ENCODE data around the gene COQ4.

Gene COQ4

DNA sequence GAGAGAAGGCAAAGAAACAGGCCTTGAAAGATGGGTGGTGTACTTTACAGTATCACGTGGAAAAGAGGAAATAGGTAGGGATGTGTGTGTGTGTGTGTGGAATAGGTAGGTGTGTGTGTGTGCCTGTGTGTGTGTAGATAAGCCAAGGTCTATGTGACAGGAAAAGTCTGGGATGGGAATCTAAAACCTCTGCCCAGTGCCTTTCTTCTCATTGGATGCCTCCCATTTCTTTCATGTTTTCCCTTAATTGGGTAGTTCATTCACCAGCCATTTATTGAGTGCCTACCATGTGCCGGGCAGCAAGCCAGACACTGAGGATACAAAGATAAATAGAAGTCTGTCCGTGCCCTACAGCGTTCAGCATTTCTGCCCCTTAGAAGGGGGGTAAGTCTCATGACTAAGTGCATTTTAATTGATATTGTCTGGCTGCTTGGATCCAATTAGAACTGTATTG, 49.6 kb downstream of the COQ4 start:
- 85% methylated on average over 4 of the region's 4 CpGs for WGBS, 2 experiments
- Histone ChIP-seq H3K4me3 (ENCODE audit: insufficient read depth, low read depth, low read length) (peak overlapping the region; percentile 83), H3K9me3 (ENCODE audit: control insufficient read depth, low read length) (no peaks in the 10 kb centered on the region), H3K4me1 (ENCODE audit: control insufficient read depth, insufficient read depth, low read length) (peaks cover 10% of the 10 kb centered on the region), H3K36me3 (ENCODE audit: control insufficient read depth, insufficient read depth, low read length) (no peaks in the 10 kb centered on the region), H3K27ac (ENCODE audit: insufficient read depth, low read depth, low read length, poor library complexity, severe bottlenecking) (no peak overlapping the region), H3K27me3 (ENCODE audit: control insufficient read depth, insufficient read depth, low read length, poor library complexity, severe bottlenecking) (peaks cover 7% of the 10 kb centered on the region)

DNA sequence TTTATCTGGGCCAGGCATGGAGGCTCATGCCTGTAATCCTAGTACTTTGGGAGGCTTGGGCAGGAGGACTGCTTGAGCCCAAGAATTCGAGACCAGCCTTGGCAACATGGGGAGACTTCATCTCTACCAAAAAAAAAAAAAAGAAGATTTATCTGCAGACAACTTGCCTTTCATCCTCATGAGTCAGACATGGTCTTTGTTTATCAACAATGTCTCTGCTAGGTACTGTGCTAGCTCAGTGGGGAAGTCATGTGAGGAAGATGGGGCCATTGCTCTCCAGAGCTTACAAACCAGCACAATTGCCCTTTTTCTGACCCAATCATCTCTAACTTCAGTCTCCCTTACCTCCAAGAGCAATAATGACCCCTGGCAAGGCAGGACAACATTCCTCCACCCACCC, 50.1 kb downstream of the COQ4 start:
- WGBS, 2 experiments, result 89 to 93% methylated on average over 1 of the region's 1 CpG
- Histone ChIP-seq H3K36me3 (ENCODE audit: control insufficient read depth, insufficient read depth, low read length) (no peaks in the 10 kb centered on the region), H3K27me3 (ENCODE audit: control insufficient read depth, insufficient read depth, low read length, poor library complexity, severe bottlenecking) (peaks cover 1% of the 10 kb centered on the region), H3K4me3 (ENCODE audit: insufficient read depth, low read depth, low read length) (no peak overlapping the region), H3K27ac (ENCODE audit: insufficient read depth, low read depth, low read length, poor library complexity, severe bottlenecking) (no peak overlapping the region), H3K9me3 (ENCODE audit: control insufficient read depth, low read length) (no peaks in the 10 kb centered on the region), H3K4me1 (ENCODE audit: control insufficient read depth, insufficient read depth, low read length) (peaks cover 10% of the 10 kb centered on the region)

DNA sequence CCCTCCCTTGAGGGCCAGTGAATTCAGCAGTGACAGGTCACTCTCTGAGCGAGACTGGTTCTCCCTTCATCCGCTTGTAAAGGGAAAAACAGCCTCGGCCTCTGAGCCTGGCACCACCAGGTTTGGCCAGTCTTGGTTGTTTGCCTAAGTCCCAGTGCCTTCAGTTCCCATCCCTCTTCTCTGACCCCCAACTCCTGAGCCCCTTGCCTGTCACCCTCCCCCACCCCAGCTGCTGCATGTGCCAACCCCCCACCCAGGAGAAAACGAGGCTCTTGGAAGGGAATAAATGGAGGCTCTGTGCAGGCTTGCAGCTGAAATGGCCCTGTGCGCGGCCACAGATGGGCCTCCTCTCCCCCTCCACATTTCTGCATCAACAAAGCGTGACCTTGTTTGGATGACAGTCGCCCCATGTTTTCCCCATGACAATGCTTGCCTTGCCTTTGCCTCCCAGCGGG, 51.6 kb downstream of the COQ4 start:
- H3K27ac ChIP-seq (ENCODE audit: insufficient read depth, low read depth, low read length, poor library complexity, severe bottlenecking), result no peak overlapping the region
- 90 to 92% methylated on average over 9 of the region's 9 CpGs for WGBS, 2 experiments
- H3K4me3 ChIP-seq (ENCODE audit: insufficient read depth, low read depth, low read length), result no peak overlapping the region
- H3K4me1 ChIP-seq (ENCODE audit: control insufficient read depth, insufficient read depth, low read length), result peaks cover 10% of the 10 kb centered on the region
- peaks cover 5% of the 10 kb centered on the region for H3K36me3 ChIP-seq (ENCODE audit: control insufficient read depth, insufficient read depth, low read length)
- no peaks in the 10 kb centered on the region for H3K9me3 ChIP-seq (ENCODE audit: control insufficient read depth, low read length)
- H3K27me3 ChIP-seq (ENCODE audit: control insufficient read depth, insufficient read depth, low read length, poor library complexity, severe bottlenecking), result no peaks in the 10 kb centered on the region

DNA sequence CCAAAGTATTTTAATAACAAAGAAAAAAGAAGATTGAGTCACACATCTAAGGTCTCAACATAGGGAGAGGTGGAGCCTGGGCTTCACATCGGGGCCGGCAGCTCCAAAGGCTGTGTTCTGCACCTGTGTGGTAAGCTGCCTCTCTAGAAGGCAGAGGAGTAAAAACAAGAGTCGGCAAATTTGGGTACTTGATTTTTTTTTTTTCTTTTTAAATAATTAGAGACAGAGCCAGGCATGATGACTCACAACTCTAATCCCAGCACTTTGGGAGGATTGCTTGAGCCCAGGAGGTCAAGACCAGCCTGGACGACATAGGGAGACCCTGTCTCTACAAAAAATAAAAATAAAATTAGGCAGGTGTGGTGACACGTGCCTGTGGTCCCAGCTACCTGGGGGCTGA, 53.2 kb downstream of the COQ4 start:
- Histone ChIP-seq H3K36me3 (ENCODE audit: control insufficient read depth, insufficient read depth, low read length) (peaks cover 5% of the 10 kb centered on the region), H3K9me3 (ENCODE audit: control insufficient read depth, low read length) (no peaks in the 10 kb centered on the region), H3K4me3 (ENCODE audit: insufficient read depth, low read depth, low read length) (no peak overlapping the region), H3K27ac (ENCODE audit: insufficient read depth, low read depth, low read length, poor library complexity, severe bottlenecking) (no peak overlapping the region), H3K4me1 (ENCODE audit: control insufficient read depth, insufficient read depth, low read length) (peaks cover 5% of the 10 kb centered on the region), H3K27me3 (ENCODE audit: control insufficient read depth, insufficient read depth, low read length, poor library complexity, severe bottlenecking) (no peaks in the 10 kb centered on the region)
- WGBS, 2 experiments, result 88 to 89% methylated on average over 5 of the region's 5 CpGs

DNA sequence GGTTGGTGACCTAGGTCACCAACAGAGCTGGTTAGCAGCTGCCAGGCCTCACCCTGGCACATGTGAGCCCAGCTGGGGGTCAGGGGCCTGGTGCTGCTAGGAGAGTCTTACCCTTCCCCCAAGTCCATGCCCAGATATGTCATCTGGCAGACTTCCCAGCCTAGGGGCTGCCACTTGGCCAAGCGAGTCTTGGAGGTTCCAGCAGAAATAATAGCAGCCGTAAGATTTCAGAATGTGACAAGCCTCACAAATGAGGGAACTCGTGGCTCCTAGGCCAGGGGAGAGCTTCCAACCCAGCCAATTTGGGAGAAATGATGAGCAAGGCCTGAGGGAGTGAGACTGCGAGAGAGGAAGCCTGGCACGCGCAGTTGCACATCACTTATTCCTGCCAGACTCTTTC, 59.6 kb downstream of the COQ4 start:
- WGBS, 2 experiments, result 56 to 61% methylated on average over 6 of the region's 6 CpGs

DNA sequence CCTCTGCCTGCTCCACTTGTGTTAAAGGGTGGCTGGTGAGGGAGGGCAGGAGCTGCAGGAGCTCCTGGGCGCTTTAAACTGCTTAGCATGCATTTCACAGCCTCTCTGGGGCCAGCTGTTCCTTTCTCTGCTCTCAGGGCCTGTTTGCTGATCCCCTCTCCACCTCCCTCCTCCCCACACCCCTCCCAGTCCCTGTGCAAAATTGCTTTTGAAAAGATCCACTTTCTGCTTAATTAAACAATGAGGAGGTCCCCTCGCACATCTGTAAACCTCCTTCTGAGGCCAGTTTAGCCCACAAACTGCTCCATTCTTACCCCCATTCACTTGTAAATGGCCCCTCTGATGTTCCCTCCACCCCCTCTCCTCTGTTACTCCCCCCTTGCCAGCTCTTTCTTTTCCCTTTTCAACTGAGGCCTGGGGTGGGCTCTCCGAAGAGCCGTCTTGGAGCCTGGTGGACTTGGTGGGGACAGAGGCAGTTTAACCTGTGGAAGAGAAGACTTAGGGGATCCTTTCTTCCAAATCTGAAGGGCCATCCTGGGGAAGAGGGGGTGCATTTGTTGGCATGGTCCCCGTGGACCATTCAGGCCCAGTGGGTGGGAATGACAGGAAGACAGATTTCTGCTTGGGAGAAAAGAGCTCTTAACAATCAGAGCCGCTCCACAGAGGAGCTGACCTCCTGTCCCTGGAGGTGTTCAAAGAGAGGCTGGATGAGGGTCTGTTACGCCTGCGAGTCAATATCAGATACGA, 60.5 kb downstream of the COQ4 start:
- WGBS, 2 experiments, result 4% methylated on average over 9 of the region's 9 CpGs
- H3K4me1 ChIP-seq (ENCODE audit: control insufficient read depth, insufficient read depth, low read length), result peaks cover 61% of the 10 kb centered on the region
- peak overlapping the region; percentile 95 for H3K27ac ChIP-seq (ENCODE audit: insufficient read depth, low read depth, low read length, poor library complexity, severe bottlenecking)
- peaks cover 12% of the 10 kb centered on the region for H3K27me3 ChIP-seq (ENCODE audit: control insufficient read depth, insufficient read depth, low read length, poor library complexity, severe bottlenecking)
- H3K9me3 ChIP-seq (ENCODE audit: control insufficient read depth, low read length), result no peaks in the 10 kb centered on the region
- H3K4me3 ChIP-seq (ENCODE audit: insufficient read depth, low read depth, low read length), result no peak overlapping the region
- peaks cover 5% of the 10 kb centered on the region for H3K36me3 ChIP-seq (ENCODE audit: control insufficient read depth, insufficient read depth, low read length)

More for the DNA sequence above, 59.6 kb downstream of the COQ4 start:
- Histone ChIP-seq H3K4me3 (ENCODE audit: insufficient read depth, low read depth, low read length) (no peak overlapping the region), H3K36me3 (ENCODE audit: control insufficient read depth, insufficient read depth, low read length) (peaks cover 5% of the 10 kb centered on the region), H3K27me3 (ENCODE audit: control insufficient read depth, insufficient read depth, low read length, poor library complexity, severe bottlenecking) (peaks cover 12% of the 10 kb centered on the region), H3K27ac (ENCODE audit: insufficient read depth, low read depth, low read length, poor library complexity, severe bottlenecking) (peak overlapping the region; percentile 95), H3K9me3 (ENCODE audit: control insufficient read depth, low read length) (no peaks in the 10 kb centered on the region), H3K4me1 (ENCODE audit: control insufficient read depth, insufficient read depth, low read length) (peaks cover 55% of the 10 kb centered on the region)
